HG02610 (cell line): Measurements from ENCODE around the gene PRDM9.
"Not testable (repeated sequence)": the region's sequence is repeated elsewhere in the genome, so short reads cannot be mapped to it uniquely, and the experiment has no call there.

Experiments
- ATAC-seq: cut with Tn5 transposase; IDR thresholded peaks from one replicate; pipeline ENCODE4 v1.9.1; 2021; ENCODE audit warnings: mild to moderate bottlenecking, moderate library complexity; ENCODE audit not compliant: unreplicated experiment

PRDM9 gene

DNA sequence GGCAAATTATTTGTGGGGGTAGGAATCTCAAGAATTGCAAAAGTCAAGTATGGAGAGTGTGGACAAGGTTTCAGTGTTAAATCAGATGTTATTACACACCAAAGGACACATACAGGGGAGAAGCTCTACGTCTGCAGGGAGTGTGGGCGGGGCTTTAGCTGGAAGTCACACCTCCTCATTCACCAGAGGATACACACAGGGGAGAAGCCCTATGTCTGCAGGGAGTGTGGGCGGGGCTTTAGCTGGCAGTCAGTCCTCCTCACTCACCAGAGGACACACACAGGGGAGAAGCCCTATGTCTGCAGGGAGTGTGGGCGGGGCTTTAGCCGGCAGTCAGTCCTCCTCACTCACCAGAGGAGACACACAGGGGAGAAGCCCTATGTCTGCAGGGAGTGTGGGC lies 19.2 kb downstream of the PRDM9 start:
- not testable (repeated sequence) for ATAC-seq

DNA sequence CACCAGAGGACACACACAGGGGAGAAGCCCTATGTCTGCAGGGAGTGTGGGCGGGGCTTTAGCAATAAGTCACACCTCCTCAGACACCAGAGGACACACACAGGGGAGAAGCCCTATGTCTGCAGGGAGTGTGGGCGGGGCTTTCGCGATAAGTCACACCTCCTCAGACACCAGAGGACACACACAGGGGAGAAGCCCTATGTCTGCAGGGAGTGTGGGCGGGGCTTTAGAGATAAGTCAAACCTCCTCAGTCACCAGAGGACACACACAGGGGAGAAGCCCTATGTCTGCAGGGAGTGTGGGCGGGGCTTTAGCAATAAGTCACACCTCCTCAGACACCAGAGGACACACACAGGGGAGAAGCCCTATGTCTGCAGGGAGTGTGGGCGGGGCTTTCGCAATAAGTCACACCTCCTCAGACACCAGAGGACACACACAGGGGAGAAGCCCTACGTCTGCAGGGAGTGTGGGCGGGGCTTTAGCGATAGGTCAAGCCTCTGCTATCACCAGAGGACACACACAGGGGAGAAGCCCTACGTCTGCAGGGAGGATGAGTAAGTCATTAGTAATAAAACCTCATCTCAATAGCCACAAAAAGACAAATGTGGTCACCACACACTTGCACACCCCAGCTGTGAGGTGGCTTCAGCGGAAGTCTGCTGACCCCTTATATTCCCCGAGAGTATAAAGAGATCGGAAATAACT lies 20.0 kb downstream of the PRDM9 start:
- ATAC-seq: not testable (repeated sequence)

DNA sequence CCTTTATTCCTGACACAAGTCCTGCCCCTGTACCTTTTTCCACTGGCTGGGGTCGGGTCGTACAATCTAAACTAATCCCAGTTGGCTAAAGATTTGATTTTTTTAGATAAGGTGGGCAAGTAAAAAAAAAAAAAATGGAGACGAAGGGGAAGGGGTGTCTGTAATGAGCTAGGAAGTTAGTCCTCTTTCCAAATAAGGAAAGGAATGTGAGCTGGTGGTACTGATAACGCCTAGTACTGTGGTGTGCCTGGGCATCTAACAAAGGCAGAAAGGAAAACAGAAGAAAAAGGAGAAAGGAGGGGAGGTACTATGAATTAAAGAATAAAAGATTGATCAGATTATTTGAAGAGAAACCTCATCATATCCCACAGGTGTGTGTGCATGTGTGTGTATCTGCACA lies 21.3 kb downstream of the PRDM9 start:
- no peak for ATAC-seq

DNA sequence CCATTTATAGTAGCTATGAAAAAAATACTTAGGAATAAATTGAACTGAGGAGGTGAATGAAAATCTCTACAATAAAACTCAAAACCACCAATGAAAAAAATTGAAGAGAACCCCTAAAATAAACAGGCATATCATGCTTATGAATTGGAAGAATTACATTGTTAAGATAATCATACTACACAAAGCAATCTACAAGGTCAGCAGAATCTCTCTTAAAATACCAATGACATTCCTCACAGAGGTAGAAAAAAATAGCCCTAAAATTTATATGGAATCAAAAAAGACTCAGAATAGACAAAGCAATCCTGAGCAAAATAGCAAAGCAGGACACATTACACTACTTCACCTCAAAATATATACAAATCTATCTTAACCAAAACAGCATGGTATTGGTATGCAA lies 23.2 kb downstream of the PRDM9 start:
- no peak for ATAC-seq

DNA sequence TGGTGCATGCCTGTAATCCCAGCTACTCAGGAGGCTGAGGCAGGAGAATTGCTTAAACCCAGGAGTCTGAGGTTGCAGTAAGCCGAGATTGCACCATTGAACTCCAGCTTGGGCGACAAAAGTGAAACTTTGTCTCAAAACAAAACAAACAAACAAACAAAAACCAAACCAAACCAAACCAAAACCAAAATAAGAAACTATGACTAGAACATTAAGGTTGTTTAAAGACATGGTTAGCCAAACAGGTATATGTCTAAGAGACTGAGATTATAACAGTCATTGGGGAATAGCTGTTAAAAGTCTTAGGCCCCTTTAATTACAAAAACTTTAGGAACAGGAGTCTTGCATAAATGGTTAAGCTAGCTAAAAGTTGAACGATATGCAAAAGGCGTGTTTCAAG lies 63.6 kb downstream of the PRDM9 start:
- no peak for ATAC-seq
